Effector memory CD8-positive, alpha-beta T cell (primary cell): ENCODE data around the gene PLXDC1.
"Not testable (repeated sequence)": the region's sequence is repeated elsewhere in the genome, so short reads cannot be mapped to it uniquely, and the experiment has no call there.

Experiments used
- ATAC-seq: fragments of 150-1000 bp; cut with Tn5 transposase; replicated peaks from 2 replicates; pipeline ENCODE4 v1.10.0; 2021; ENCODE audit warnings: mild to moderate bottlenecking, moderate library complexity
- DNase-seq, 3 experiments: peaks; one replicate each; pipeline ENCODE4 v3.0.0; 2021
- H3K27ac Mint-ChIP-seq, 2 donors: one replicate each; pipeline ENCODE4 v1.8.0; 2022; ENCODE audit warnings: mild to moderate bottlenecking in 2 of 2, mixed read lengths in 2 of 2, moderate library complexity in 2 of 2
- H3K27me3 Mint-ChIP-seq, 2 donors: one replicate each; pipeline ENCODE4 v1.8.0; 2022; ENCODE audit warnings: mixed read lengths in 2 of 2
- H3K36me3 Mint-ChIP-seq: one replicate; pipeline ENCODE4 v1.8.0; 2022; ENCODE audit warnings: mild to moderate bottlenecking, moderate library complexity, mixed read lengths; ENCODE audit not compliant: insufficient read depth
- H3K4me1 Mint-ChIP-seq, 2 donors: one replicate each; pipeline ENCODE4 v1.8.0; 2022; ENCODE audit warnings: low read depth in 2 of 2, mixed read lengths in 2 of 2
- H3K4me3 Mint-ChIP-seq, 2 donors: one replicate each; pipeline ENCODE4 v1.8.0; 2022; ENCODE audit warnings: mild to moderate bottlenecking in 2 of 2, mixed read lengths in 2 of 2, moderate library complexity in 2 of 2
- H3K9me3 Mint-ChIP-seq, 2 donors: one replicate each; pipeline ENCODE4 v1.8.0; 2022; ENCODE audit warnings: mixed read lengths in 2 of 2

The PLXDC1 gene

DNA sequence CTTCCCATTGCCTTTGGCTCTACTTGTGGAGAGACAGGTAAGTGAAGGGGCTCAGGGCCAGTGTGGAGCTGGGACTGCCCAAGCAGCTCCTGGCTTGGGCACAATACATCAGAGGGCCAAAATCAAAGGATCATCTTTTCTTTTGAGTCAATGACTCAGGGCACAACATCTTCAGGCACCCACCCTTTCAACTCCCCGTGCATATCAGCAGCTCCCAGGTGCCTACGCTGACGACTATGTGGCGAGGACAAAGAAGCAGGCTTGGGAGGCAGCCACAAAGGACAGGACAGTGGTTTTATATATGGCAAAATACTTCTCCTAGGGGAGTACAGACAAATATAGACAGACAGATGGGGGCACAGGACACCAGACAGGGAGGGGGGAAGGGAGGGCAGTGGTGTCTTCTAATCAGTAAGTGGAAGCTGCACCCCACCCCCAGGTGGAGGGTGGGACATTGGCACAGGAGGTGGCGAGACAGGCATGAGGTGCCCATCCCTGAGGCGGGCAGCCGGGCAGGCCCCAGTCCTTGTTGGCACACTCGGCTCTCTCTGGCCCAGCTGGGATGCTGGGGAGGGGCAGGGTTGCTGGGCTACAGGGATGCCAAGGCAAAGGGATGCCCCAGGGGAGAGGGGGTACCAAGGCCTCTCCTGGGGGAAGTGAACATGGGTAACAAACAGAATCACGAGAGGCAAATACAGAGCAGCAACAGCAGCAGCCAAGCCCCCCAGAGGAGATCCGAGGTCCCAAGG lies 22.3 kb upstream of the PLXDC1 start:
- H3K4me1 Mint-ChIP-seq, result peaks cover 14 to 24% of the 10 kb centered on the region in 2 donors
- H3K9me3 Mint-ChIP-seq, result no peaks in the 10 kb centered on the region
- no peak overlapping the region for H3K27ac Mint-ChIP-seq
- DNase-seq, result no peak
- H3K4me3 Mint-ChIP-seq, result no peak overlapping the region
- peaks cover 16% of the 10 kb centered on the region for H3K36me3 Mint-ChIP-seq
- H3K27me3 Mint-ChIP-seq, result no peaks in the 10 kb centered on the region
- no peak for ATAC-seq

DNA sequence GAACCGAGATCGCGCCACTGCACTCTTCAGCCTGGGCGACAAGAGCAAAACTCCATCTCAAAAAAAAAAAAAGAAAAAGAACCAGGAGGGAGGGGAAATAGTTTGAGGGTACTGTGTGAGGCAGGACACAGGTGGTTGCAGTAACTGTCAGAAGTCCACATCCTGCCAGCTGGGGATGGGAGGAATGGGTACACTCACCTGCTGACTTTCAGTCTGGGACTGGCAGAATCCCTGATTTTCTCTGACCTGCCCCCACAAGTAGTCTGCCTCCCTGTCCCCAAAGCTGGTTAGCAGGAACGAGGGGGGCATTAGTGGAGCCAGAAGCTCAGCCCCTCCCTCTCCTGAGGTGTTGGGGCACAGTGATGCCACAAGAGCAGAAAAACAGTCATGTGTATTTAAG lies 21.6 kb upstream of the PLXDC1 start:
- peaks cover 14 to 24% of the 10 kb centered on the region in 2 donors for H3K4me1 Mint-ChIP-seq
- ATAC-seq, result no peak
- H3K9me3 Mint-ChIP-seq, result no peaks in the 10 kb centered on the region
- no peak overlapping the region for H3K4me3 Mint-ChIP-seq
- no peaks in the 10 kb centered on the region for H3K27me3 Mint-ChIP-seq
- no peak for DNase-seq
- peaks cover 13% of the 10 kb centered on the region for H3K36me3 Mint-ChIP-seq
- H3K27ac Mint-ChIP-seq, result no peak overlapping the region

GRCh38 chr17:39171933-39172332 lies 20.5 kb upstream of the PLXDC1 start:
- ATAC-seq (no peak), DNase-seq (no peak)
- Mint-ChIP-seq H3K4me3 (no peak overlapping the region), H3K27me3 (no peaks in the 10 kb centered on the region), H3K9me3 (no peaks in the 10 kb centered on the region), H3K4me1 (peaks cover 22 to 31% of the 10 kb centered on the region in 2 donors), H3K36me3 (peaks cover 4% of the 10 kb centered on the region), H3K27ac (peak overlapping the region in 1 of 2 donors; percentile 76)

DNA sequence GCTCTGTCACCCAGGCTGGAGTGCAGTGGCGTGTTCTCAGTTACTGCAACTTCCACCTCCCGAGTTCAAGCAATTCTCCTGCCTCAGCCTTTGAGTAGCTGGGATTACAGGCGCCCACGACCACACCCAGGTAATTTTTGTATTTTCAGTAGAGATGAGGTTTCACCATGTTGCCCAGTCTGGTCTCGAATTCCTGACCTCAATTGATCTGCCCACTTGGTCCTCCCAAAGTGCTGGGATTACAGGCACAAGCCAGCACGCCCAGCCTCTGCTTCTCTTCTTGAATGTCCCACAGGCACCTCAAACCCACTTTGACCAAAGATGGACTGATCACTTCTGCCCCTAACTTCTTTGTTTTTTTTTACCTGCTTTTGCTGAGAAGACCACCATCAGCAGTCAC lies 19.1 kb upstream of the PLXDC1 start:
- DNase-seq, result no peak
- H3K4me1 Mint-ChIP-seq, result peaks cover 32 to 40% of the 10 kb centered on the region in 2 donors
- H3K4me3 Mint-ChIP-seq, result no peak overlapping the region
- H3K36me3 Mint-ChIP-seq, result peaks cover 4% of the 10 kb centered on the region
- ATAC-seq, result no peak
- no peaks in the 10 kb centered on the region for H3K27me3 Mint-ChIP-seq
- no peak overlapping the region for H3K27ac Mint-ChIP-seq
- no peaks in the 10 kb centered on the region for H3K9me3 Mint-ChIP-seq

DNA sequence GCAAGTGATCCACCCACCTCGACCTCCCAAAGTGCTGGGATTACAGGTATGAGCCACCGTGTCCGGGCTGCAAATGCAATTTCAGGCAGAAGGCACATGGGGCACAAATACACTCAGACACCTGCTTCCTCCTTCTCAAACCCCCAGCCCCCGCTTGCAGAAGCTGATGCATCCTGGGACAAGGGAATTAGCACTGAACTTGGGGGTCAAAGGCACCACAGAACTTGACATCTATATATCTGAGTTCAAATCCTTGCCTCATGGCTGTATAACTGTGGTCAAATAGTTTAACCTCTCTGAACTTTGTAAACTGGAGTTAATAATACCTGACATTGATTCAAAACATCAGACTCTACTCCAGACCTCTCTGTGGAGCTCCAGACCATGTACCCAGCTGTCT lies 18.7 kb upstream of the PLXDC1 start:
- Mint-ChIP-seq H3K4me1 (peaks cover 32 to 40% of the 10 kb centered on the region in 2 donors), H3K27ac (no peak overlapping the region), H3K36me3 (peaks cover 2% of the 10 kb centered on the region), H3K9me3 (no peaks in the 10 kb centered on the region), H3K4me3 (no peak overlapping the region), H3K27me3 (no peaks in the 10 kb centered on the region)
- no peak for DNase-seq
- no peak for ATAC-seq

GRCh38 chr17:39169518-39169917 lies 18.1 kb upstream of the PLXDC1 start:
- H3K4me1 Mint-ChIP-seq, result peaks cover 35 to 42% of the 10 kb centered on the region in 2 donors
- ATAC-seq, result no peak
- no peak for DNase-seq
- H3K4me3 Mint-ChIP-seq, result no peak overlapping the region
- H3K27ac Mint-ChIP-seq, result no peak overlapping the region
- no peaks in the 10 kb centered on the region for H3K27me3 Mint-ChIP-seq
- H3K36me3 Mint-ChIP-seq, result no peaks in the 10 kb centered on the region
- H3K9me3 Mint-ChIP-seq, result no peaks in the 10 kb centered on the region

DNA sequence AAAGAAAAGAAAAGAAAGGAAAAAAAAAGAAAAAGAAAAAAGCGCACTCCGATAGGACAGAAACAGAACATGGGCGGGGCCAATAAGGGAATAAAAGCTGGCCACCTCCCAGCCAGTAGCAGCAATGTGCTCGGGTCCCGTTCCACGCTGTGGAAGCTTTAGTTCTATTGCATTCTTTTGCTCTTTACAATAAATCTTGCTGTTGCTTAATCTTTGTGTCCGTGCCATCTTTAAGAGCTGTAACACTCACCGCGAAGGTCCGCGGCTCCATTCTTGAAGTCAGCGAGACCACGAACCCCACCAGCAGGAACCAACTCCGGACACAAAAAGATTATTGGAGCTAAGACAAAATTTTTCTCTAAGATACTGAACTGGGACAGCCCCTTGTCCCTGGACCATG lies 17.7 kb upstream of the PLXDC1 start:
- no peak overlapping the region for H3K4me3 Mint-ChIP-seq
- DNase-seq (no peak), ATAC-seq (no peak)
- H3K36me3 Mint-ChIP-seq, result no peaks in the 10 kb centered on the region
- H3K27me3 Mint-ChIP-seq, result no peaks in the 10 kb centered on the region
- H3K9me3 Mint-ChIP-seq, result no peaks in the 10 kb centered on the region
- H3K4me1 Mint-ChIP-seq, result peaks cover 37 to 43% of the 10 kb centered on the region in 2 donors
- no peak overlapping the region for H3K27ac Mint-ChIP-seq

- H3K4me3 Mint-ChIP-seq, H3K36me3 Mint-ChIP-seq, ATAC-seq, H3K9me3 Mint-ChIP-seq, H3K27me3 Mint-ChIP-seq, DNase-seq: not testable (repeated sequence)
- Mint-ChIP-seq H3K27ac (peak overlapping the region in 1 of 2 donors; percentile 1), H3K4me1 (peaks cover 35 to 43% of the 10 kb centered on the region in 2 donors)
Measured at GRCh38 chr17:39168503-39168902, 17.1 kb upstream of the PLXDC1 start.

DNA sequence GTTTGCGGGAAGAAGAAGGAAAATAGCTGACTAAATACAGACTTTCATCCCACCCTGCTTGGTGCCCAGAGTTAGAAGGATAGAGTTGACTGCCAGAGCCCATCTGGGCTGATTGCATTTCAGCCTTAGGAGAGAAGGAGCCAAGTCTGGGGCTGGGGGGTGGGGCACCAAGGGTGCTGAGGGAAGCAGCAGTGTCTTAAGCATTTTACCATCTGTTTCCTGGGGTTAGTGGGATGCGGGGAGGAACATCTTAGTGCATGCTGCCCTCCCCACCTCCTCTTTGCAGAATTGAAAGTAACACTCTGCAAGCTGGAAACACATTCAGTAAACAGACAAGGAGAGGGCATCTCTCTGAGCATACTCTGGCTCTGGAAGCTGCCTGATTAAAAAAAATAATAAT lies 16.0 kb upstream of the PLXDC1 start:
- peak; percentile 49 for ATAC-seq
- Mint-ChIP-seq H3K9me3 (no peaks in the 10 kb centered on the region), H3K4me1 (peaks cover 27 to 34% of the 10 kb centered on the region in 2 donors), H3K36me3 (peaks cover 5% of the 10 kb centered on the region), H3K27me3 (no peaks in the 10 kb centered on the region), H3K27ac (peak overlapping the region in 1 of 2 donors; percentile 1), H3K4me3 (peak overlapping the region; percentile 3 to 65)
- no peak for DNase-seq

GRCh38 chr17:39166437-39167335 lies 15.2 kb upstream of the PLXDC1 start:
- no peak for DNase-seq
- Mint-ChIP-seq H3K9me3 (no peaks in the 10 kb centered on the region), H3K4me1 (peaks cover 23 to 27% of the 10 kb centered on the region in 2 donors), H3K27me3 (no peaks in the 10 kb centered on the region), H3K4me3 (peak overlapping the region; percentile 85 to 86), H3K27ac (peak overlapping the region in 1 of 2 donors; percentile 1), H3K36me3 (peaks cover 5% of the 10 kb centered on the region)
- no peak for ATAC-seq

GRCh38 chr17:39165841-39166349 lies 14.5 kb upstream of the PLXDC1 start, which contains the start of gene ARL5C:
TSS of gene ARL5C (minus strand) at chr17:39166161. CDS start at chr17:39165760, 401 bp downstream.
- peak within 1 kb of the TSS; percentile 85 to 86 for H3K4me3 Mint-ChIP-seq
- H3K27ac Mint-ChIP-seq, result peak within 1 kb of the TSS; percentile 15 to 62
- peaks cover 5% of the 10 kb centered on the region for H3K36me3 Mint-ChIP-seq
- peaks cover 23 to 27% of the 10 kb centered on the region in 2 donors for H3K4me1 Mint-ChIP-seq
- DNase-seq, result no peak
- ATAC-seq, result no peak
- no peaks in the 10 kb centered on the region for H3K27me3 Mint-ChIP-seq
- H3K9me3 Mint-ChIP-seq, result no peaks in the 10 kb centered on the region

DNA sequence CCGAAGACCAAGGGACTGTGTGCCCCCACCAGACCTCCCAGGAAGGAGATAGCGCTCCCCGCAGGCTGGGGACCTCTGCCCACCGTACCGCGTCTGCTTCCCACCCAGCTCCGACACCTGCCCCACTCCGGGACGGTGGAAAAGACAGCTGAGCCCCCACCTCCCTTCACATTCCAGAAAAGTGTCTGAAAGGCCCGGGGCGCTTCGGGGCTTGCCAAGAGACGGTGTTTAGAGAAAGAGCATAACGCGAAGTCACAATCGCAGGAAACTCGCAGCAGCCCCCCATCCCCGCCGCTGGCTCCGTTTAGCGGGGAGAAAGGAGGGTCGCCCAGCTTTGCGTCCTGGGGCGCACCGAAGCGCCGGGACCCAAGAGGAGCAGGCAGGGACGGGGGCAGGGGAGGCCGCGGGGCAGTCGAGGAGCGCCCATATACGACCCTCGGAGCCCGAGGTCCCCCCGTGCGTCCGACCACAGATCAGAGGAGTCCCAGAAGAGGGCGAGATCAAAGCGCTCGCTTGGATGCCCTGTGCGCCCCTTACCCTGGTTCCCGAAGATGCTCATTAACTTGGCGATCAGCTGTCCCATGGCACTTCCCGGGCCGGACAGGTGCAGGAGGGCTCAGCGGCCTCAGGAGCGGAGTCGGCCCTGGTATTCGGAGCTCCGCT lies 13.9 kb upstream of the PLXDC1 start:
- Mint-ChIP-seq H3K4me1 (peaks cover 23 to 27% of the 10 kb centered on the region in 2 donors), H3K36me3 (peaks cover 5% of the 10 kb centered on the region), H3K9me3 (no peaks in the 10 kb centered on the region), H3K4me3 (peak overlapping the region; percentile 85 to 86), H3K27ac (peak overlapping the region; percentile 15 to 62), H3K27me3 (no peaks in the 10 kb centered on the region)
- ATAC-seq, result peak; percentile 11
- no peak for DNase-seq

- Mint-ChIP-seq H3K27me3 (no peaks in the 10 kb centered on the region), H3K4me3 (peak overlapping the region; percentile 85 to 86), H3K9me3 (no peaks in the 10 kb centered on the region), H3K4me1 (peaks cover 23 to 27% of the 10 kb centered on the region in 2 donors), H3K27ac (peak overlapping the region; percentile 15 to 62), H3K36me3 (peaks cover 5% of the 10 kb centered on the region)
- peak; percentile 86 for ATAC-seq
- peak; percentile 66 to 73 (median 68) for DNase-seq
Measured at GRCh38 chr17:39164675-39165143, 13.3 kb upstream of the PLXDC1 start.
